ENCODE results near the gene ANGPT4.

ANGPT4 gene

GRCh38 chr20:841568-842546, 74.3 kb downstream of the ANGPT4 start:
- DNase-seq = peak; percentile 85

GRCh38 chr20:840858-841567, 75.1 kb downstream of the ANGPT4 start:
- peak; percentile 71 for DNase-seq

DNA sequence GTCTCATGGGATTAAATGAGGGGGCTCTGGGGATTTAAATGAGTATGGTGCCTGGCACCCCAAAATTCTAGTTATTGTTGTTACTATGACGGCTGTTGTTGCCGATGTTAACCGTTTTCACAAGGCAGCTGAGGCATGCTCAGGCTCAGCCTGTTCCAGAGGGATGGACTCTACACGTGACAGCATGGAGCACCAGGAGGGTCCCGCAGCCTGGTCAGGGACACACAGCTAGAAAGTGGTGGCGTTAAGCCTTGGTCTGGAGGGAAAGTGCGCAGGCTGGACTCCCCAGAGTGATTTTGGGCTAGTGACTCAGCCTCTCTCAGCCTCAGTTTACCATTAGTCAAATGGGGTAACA, 75.7 kb downstream of the ANGPT4 start:
- no peak for DNase-seq

- DNase-seq = no peak
Observed at GRCh38 chr20:839626-840025, 76.5 kb downstream of the ANGPT4 start.

DNA sequence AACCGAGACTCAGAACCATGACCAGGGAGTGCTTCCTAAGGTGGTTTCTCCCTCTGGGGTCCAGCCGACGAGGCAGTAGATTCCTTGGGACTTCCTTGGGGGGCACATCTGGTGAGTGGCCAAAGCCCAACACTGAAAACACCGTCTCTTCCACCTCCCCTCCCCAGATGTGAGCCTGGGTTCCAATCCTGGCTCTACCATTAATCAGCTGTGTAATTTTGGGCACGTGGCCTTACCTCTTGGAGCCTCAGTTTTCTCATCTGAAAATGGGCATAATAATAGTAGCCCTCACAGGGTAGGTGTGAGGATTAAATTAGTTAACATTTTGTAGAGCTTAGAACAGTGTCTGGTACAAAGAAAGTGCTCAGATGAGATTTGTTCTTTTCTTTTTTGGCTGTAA, 77.1 kb downstream of the ANGPT4 start:
- DNase-seq = no peak

DNA sequence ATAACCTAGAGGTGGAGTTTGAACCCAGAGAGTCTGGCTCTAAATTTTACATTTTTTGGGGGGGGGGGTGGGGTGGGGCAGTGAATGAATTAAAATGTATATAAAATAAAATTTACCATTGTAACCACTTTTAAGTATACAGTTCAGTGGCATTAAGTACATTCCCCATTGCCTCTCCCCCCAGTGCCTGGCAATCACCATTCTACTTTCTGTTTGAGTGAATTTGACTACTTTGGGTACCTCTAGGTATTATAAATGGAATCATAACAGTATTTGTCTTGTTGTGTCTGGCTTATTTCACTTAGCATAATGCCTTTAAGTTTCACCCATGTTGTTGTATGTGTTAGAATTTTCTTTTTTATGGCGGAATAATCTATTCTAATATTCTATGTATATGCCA, 79.9 kb downstream of the ANGPT4 start:
- DNase-seq = no peak

DNA sequence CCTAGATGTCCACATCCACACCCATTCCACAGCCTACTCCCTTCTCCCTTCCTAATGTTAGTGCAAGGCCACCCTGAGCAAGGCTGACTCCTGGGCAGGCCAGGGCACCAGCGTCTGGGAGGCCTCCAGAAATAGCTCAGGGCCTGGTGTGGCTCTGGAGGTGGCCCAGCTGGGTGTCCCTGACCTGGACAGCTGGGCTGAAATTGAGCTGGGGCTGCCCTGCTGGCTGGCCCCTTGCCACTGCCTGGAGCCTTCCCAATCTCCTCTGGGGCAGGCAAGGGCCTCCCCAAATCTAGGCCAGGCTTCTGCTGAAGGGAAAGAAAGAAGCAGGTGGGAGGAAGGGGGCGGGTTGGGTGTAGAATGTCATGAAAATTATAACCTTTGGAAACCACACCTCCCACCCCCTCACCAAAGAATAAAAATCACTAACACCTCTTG, 80.5 kb downstream of the ANGPT4 start:
- no peak for DNase-seq

DNA sequence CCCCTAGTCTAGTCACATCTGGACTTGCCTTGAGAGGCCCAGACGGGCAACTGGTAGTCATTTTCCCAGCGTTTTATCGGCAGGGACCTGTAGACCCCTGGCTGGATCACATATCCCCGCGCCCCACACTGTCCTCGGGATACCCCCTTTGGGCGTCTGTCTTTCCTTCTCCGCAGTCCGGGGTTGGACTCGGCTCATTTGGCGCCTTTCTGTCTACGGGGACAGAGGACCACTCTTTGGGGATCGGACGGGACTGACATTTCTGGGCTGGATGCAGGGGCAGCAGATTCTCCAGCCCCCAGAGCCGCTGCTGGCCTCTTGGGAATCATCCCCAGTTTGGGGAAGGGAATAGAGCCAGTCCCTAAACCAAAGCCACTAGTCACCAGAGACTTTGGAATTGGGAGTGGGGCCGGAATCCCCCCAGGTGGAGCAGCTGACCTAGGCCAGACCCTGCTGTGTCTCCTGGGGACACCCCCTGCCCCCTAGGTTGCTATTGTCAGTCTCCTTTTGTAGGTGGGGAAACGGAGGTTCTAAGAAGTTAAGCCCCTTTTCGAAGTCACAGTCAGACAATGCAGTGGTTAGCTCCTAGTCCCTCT, 81.9 kb downstream of the ANGPT4 start:
- DNase-seq = no peak

- DNase-seq = peak; percentile 97
Observed at GRCh38 chr20:833450-834150, 82.5 kb downstream of the ANGPT4 start, which contains the start of gene FAM110A. FAM110A (plus strand) TSS chr20:833715; CDS start chr20:844805, 11,090 bp downstream.

GRCh38 chr20:833121-833449, 83.0 kb downstream of the ANGPT4 start:
- DNase-seq = no peak

DNA sequence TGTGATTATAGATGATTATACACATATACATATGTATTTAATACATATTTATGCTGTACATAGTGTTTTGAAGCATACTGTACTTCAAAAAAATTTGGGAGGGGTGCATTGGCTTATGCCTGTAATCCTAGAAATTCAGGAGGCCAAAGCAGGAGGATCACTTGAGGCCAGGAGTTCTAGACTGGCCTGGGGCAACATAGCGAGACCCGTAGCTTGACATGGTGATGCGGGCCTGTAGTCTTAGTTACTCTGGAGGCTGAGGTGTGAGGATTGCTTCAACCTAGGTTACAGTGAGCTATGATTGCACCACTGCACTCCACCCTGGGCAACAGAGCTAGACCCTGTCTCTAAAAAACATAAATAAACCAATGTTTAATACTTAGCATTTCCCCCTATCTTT, 84.2 kb downstream of the ANGPT4 start:
- DNase-seq = no peak

DNA sequence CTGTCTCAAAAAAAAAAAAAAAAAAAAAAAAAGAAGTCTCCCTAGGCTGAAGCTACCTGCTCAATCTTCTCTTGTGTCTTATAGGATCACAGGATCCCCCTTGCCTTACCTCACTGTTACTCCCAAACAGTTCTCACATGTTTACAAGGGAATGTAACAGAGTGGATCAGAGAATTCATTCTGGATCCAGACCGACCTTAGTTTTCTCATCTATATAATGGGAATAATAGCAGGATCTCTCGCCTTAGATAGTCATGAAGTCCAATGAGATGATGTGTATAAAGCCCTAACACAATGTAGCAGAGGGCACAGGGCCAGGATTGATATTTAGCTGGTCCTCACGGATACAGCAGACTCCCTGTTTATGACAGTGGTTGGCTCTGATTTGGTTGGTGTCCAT, 84.9 kb downstream of the ANGPT4 start:
- DNase-seq = no peak

DNA sequence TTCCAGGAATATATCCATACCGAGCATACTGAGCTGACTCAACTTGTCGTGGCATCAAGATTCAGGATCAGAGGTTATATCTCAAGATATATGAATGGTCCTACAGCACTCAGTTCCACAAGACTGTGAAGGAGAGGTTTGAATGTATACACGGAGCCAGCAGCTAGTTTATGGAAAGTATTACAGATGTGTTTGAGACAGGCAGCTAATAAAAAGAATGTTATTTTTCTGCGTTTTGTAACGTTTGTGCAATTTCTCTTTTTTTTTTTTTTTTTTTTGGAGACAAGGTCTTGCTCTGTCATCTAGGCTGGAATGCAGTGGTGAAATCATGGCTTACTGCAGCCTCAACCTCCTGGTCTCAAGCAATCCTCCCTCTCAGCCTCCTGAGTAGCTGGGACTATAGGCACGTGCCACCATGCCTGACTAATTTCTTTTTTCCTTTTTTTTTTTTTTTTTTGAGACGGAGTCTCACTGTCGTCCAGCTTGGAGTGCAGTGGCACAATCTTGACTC, 86.1 kb downstream of the ANGPT4 start:
- peak; percentile 21 for DNase-seq

DNA sequence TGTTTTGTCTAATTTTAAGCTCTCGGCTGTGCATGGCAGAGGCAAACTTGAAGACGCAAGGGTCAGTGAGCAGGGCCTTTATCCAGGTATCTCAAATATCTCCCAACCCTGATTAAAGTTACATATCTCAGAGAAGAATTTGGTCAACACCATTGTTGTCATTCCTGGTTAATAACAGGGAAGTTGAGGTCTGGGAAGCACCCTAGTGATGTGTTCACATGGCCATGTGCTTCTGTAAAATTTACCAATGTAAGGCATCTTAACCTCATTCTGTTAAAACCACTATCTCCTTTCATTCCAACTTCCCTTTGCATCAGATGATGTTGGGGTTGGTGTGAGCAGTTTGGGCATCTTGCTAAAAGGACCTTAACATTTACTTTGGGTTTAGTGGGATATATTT, 86.6 kb downstream of the ANGPT4 start:
- peak; percentile 32 for DNase-seq

DNA sequence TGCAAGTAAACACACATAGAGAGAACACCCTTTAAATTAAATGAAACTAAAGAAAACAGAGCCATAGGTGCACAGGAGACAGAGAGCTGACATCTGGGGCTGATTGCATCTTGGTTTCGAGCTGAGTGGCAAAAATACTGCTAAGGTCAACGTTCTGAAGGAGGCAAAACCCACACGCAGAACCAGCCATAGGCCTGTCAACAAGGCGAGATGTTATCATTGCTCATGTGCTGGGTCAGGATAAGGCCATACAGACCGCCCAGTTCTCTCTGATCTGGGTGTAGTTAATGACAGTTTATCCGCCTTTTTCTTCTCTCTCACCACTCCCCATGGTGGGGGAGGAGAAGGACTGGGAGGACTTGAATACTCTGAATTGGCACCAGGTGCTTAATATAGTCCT, 87.1 kb downstream of the ANGPT4 start:
- DNase-seq = peak; percentile 55

DNA sequence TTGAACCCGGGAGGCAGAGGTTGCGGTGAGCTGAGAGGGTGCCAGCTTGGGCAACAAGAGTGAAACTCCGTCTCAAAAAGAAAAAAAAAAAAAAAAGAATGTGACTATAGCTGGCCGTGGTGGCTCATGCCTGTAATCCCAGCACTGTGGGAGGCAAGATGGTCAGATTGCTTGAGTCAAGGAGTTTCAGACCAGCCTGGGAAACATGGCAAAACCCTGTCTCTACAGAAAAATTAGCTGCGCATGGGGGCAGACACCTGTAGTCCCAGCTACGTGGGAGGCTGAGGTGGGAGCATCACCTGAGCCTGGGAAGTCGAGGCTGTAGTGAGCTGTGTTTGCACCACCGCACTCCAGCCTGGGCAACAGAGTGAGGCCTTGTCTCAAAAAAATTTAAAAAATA, 88.2 kb downstream of the ANGPT4 start:
- peak; percentile 12 for DNase-seq

DNA sequence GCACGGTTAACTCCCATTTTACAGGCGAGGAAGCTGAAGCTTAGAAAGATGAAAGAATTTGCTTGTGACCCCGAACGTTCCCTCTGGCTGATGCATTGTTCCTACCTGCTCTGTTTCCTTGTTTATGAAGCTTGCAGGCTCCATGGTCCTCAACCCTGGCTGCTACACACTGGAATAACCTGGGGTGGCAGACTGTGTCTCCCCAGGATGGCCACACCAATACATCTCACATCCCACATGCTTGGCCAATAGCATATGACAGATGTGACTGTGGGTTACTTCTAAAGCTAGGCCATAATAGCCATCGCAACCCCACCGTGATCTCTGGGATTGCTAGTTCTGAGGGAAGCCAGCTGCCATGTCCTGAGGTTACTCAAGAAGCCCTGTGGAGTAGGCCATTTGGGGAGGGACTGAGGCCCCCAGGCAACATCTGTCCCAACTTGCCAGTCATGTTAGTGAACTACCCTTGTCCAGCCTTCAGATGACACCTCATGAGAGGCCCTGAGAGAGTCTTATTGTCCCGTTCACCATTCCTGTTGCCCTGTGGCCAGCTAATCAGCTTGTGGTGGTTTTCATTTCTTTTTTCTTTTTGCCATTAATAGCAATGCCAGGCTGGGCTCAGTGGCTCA, 89.3 kb downstream of the ANGPT4 start:
- peak; percentile 38 for DNase-seq

- peak; percentile 37 for DNase-seq
Observed at GRCh38 chr20:825710-826421, 90.3 kb downstream of the ANGPT4 start.

- DNase-seq = peak; percentile 26
Observed at GRCh38 chr20:824916-825315, 91.2 kb downstream of the ANGPT4 start.

DNA sequence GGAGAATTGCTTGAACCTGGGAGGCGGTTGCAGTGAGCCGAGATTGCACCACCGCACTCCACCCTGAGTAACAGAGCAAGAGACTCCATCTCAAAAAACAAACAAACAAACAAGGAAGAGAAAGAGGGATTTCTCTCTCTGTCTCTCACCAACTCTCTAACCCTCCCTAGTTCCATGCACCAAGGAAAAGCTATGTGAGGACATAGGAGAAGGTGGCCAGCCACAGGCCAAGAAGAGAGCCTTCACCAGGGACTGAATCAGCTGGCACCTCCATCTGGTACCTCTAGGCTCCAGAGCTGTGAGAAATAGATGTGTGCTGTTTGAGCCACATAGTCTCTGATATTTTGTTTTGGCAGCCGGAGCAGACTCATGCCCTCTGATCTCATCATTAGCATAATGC, 91.6 kb downstream of the ANGPT4 start:
- no peak for DNase-seq

GRCh38 chr20:823574-823902, 92.6 kb downstream of the ANGPT4 start:
- no peak for DNase-seq

All from islet precursor cell (in vitro differentiated cells).